Mesothelial cell of epicardium (in vitro differentiated cells): ENCODE results near the gene CD247. TPM values are rescaled to one million over a fixed set of nuclear protein-coding genes. Genes with fewer than 3 reads are reported as not detected.

Experiments
- DNase-seq, 2 experiments: peaks; one replicate each; pipeline ENCODE4 v3.0.0; 2021; ENCODE audit warnings: low spot score in 2 of 2; ENCODE audit not compliant: unreplicated experiment in 2 of 2
- H3K27ac Mint-ChIP-seq: 2 replicates; pipeline ENCODE4 v1.8.0; 2021; ENCODE audit warnings: mixed read lengths
- H3K27me3 Mint-ChIP-seq: 2 replicates; pipeline ENCODE4 v1.8.0; 2021; ENCODE audit warnings: low read depth, mixed read lengths
- H3K36me3 Mint-ChIP-seq: 2 replicates; pipeline ENCODE4 v1.8.0; 2021; ENCODE audit warnings: mixed read lengths
- H3K4me1 Mint-ChIP-seq: 2 replicates; pipeline ENCODE4 v1.8.0; 2021; ENCODE audit warnings: mixed read lengths
- H3K4me3 Mint-ChIP-seq: 2 replicates; pipeline ENCODE4 v1.8.0; 2021; ENCODE audit warnings: mild to moderate bottlenecking, moderate library complexity, mixed read lengths
- H3K9me3 Mint-ChIP-seq: 2 replicates; pipeline ENCODE4 v1.8.0; 2021; ENCODE audit warnings: mixed read lengths
- total RNA-seq: library from RNA; stranded (reverse); gene quantifications from 3 replicates; pipeline ENCODE4 v1.2.1, GENCODE V29; 2021
- TF ChIP-seq, protein P1 (sequence below): fragments of 200-600 bp; sonication (generic); IDR thresholded peaks from one replicate; pipeline ENCODE4 v1.5.0; 2021; ENCODE audit warnings: antibody characterized with exemption; ENCODE audit not compliant: unreplicated experiment

Gene CD247
- total RNA-seq, 1 donor from 2014 or later, result 0.13 TPM

DNA sequence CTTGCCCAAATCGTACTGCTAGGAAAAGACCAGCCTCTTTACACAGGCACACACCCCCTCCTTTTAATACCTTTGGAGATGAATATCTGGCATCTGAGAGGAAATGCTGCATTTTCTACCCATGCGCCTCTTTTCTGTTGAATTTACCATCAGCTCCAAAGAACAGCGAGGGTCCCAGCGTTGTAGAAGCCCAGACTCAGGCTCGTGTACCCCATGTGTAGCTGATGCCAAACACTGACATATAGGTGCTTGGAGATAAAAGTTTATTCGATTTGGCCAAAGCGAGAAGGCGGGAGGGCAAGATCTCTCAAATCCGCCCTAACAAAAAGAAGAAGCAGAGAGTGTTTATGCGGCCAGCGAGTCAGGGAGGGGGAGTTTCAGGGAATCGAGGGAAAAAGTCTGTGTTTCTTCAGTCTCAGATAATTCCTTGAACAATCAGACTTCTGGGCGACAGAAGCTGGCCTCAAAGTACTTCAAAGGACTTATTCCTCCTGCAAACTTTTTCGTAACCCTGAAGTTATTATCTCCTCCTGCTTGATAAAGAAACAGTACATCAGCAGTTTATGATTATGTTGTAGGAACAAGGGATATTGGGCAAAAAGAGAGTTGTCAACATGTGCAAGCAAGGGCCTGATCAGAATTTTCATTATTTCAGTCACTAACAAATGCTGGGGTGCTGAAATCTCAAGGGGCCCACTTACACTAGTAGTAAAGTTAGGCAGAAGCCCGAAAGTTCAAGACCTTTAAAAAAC, 35.9 kb upstream of the CD247 start:
- no peak for DNase-seq
- no peaks in the 10 kb centered on the region for H3K36me3 Mint-ChIP-seq
- no peaks in the 10 kb centered on the region for H3K9me3 Mint-ChIP-seq
- H3K27me3 Mint-ChIP-seq, result no peaks in the 10 kb centered on the region
- peak overlapping the region; percentile 92 for H3K27ac Mint-ChIP-seq
- TF ChIP-seq, protein P1, sequence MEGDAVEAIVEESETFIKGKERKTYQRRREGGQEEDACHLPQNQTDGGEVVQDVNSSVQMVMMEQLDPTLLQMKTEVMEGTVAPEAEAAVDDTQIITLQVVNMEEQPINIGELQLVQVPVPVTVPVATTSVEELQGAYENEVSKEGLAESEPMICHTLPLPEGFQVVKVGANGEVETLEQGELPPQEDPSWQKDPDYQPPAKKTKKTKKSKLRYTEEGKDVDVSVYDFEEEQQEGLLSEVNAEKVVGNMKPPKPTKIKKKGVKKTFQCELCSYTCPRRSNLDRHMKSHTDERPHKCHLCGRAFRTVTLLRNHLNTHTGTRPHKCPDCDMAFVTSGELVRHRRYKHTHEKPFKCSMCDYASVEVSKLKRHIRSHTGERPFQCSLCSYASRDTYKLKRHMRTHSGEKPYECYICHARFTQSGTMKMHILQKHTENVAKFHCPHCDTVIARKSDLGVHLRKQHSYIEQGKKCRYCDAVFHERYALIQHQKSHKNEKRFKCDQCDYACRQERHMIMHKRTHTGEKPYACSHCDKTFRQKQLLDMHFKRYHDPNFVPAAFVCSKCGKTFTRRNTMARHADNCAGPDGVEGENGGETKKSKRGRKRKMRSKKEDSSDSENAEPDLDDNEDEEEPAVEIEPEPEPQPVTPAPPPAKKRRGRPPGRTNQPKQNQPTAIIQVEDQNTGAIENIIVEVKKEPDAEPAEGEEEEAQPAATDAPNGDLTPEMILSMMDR, result no peak
- peak overlapping the region; percentile 72 for H3K4me3 Mint-ChIP-seq
- H3K4me1 Mint-ChIP-seq, result peaks cover 30% of the 10 kb centered on the region

DNA sequence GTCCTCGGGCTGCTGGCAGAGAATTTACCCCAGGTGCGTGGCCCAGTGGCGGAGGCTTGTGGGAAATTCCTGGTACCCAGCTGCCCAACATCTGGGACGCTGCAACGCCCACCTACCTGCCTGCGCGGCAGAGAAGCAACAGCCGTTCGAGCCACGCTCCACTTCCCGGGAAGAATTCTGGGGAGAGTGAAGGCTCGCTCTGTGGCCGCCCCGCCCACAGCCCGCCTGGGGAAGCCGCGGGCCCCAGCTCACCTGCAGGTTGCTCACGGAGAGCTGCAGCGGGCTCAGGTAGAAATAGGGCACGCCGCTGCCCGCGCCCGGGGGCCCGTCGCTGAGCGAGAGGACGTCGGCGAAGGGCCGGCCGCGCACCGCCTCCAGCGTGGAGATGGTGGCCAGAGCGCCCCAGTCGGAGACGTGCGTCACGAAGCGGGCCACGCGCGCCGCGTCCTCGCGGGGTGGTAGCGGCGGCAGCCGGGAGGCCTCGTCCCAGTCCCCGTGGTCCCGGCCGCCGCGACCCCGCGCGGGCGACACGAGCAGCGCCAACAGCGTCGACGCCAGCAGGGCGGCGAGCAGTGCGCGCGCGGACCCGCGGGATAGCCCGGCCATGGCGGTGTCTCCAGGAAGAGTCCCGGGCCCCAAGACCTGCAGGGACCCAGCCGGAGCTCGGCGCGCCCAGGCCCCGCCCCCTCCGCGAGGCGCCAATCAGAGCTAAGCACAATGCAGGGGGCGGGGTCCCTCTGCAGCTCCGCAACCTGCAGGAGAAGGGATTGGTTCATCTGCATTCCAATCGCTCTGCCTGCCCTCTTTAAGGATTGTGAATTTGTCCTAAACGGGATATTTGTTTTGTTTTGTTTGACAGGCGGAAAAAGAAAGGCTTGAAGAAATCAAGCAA, 35.1 kb upstream of the CD247 start, which contains the start of gene CREG1:
CREG1 (minus strand) TSS at position 627 of the 892 bp plus-strand sequence.
- DNase-seq, result peak; percentile 88 to 95
- Mint-ChIP-seq H3K36me3 (no peaks in the 10 kb centered on the region), H3K27ac (peak within 1 kb of the TSS; percentile 92), H3K27me3 (no peaks in the 10 kb centered on the region), H3K4me3 (peak within 1 kb of the TSS; percentile 72), H3K4me1 (peaks cover 36% of the 10 kb centered on the region), H3K9me3 (no peaks in the 10 kb centered on the region)
- TF ChIP-seq, protein P1, result no peak

DNA sequence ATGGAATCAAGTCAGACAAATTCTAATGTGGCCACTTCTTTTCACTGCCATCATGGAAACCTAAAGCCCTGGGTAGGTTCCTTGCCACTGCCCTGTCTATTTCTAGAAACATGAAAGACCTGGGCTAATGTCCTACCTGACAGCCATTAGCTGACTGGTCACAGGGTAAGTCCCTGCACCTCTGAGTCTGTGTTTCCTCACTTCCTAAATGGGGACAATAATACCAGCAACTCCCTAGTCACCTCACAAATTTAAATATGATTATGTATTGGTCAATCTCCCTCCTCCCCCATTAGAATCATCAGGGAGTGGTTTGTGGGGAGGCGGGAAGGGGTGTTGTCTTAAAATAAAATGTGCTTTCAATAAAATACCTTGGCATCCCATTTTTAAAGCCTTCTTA, 33.0 kb upstream of the CD247 start:
- Mint-ChIP-seq H3K36me3 (peaks cover 10% of the 10 kb centered on the region), H3K4me1 (peaks cover 33% of the 10 kb centered on the region), H3K9me3 (no peaks in the 10 kb centered on the region), H3K27me3 (no peaks in the 10 kb centered on the region), H3K27ac (no peak overlapping the region), H3K4me3 (no peak overlapping the region)
- TF ChIP-seq, protein P1, result no peak
- DNase-seq, result no peak

DNA sequence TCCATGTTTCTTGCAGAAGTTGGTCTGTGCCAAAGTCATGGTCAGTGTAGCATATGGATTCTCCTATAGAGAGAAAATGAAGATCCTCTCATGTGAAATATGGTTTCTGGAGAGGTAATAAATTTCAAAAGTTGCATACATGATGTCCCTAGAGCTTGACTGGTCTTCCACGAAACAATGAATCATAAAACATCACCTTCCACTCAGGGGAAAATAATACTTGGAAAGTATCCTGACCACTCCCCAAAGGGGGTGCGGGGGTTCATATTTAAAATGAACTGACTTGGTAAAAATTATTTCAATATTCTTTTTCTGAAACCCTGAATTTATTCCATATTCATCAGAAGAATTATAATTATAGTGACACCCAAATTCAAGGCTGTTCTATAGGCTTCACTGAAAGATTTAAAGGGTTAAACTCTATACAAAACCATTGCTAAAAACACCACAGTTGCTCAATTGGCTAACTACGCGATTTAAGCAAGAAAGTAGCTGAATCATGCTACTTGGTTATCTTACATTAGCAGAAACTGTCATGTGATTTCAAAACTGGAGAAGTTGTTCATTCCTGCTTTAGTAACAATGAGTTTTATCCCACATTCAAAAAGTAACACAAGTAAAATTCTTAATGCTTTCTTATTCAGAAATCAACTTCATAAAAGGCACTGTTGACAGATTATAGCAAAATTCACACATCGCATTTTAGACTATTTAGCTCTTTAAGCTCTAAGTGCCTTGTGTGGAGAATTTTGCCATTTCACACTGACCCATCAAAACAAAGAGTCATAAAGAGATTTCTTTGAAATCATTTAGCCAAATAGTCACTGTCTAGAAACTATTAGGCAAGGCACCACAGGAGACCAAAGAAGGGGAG, 30.0 kb upstream of the CD247 start:
- TF ChIP-seq, protein P1, result no peak
- DNase-seq, result no peak
- no peak overlapping the region for H3K4me3 Mint-ChIP-seq
- no peaks in the 10 kb centered on the region for H3K9me3 Mint-ChIP-seq
- peaks cover 22% of the 10 kb centered on the region for H3K4me1 Mint-ChIP-seq
- no peaks in the 10 kb centered on the region for H3K27me3 Mint-ChIP-seq
- peaks cover 16% of the 10 kb centered on the region for H3K36me3 Mint-ChIP-seq
- H3K27ac Mint-ChIP-seq, result no peak overlapping the region

DNA sequence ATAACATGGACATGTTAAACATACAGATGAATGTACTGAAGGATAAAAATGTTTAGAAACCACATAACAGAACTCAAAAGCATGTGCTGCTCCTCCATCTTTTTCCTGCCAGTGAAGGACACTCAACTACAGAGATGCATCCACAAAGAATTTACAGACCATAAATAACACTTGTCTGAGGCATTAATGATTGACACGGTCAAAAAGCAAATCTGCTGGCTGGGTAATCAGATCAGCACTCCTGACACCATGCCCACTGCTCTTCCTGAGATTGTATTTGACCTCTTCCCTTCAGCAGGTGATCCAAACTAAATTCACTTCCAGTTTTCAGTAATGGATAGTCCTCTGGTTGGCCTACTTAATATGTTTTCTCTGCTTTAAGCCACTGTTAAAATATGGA, 28.6 kb upstream of the CD247 start:
- Mint-ChIP-seq H3K27ac (no peak overlapping the region), H3K36me3 (peaks cover 16% of the 10 kb centered on the region)
- TF ChIP-seq, protein P1, result no peak

More for the DNA sequence above, 28.6 kb upstream of the CD247 start:
- Mint-ChIP-seq H3K4me3 (no peak overlapping the region), H3K9me3 (no peaks in the 10 kb centered on the region), H3K4me1 (peaks cover 16% of the 10 kb centered on the region), H3K27me3 (no peaks in the 10 kb centered on the region)
- DNase-seq, result no peak
